22Rv1 (cell line): Measurements from ENCODE around the gene SORCS2.

Source experiments
- H3K27ac ChIP-seq: fragments of 450-650 bp; 2 replicates; pipeline ENCODE4 v1.5.1; 2017
- ZFX ChIP-seq: fragments of 450-650 bp; IDR thresholded peaks from 2 replicates; pipeline ENCODE4 v1.6.1; 2017; ENCODE audit warnings: antibody characterized with exemption, borderline replicate concordance
- TF ChIP-seq, protein P1 (sequence below): fragments of 450-650 bp; IDR thresholded peaks from 2 replicates; pipeline ENCODE4 v1.5.1; 2017; ENCODE audit warnings: mild to moderate bottlenecking

Gene SORCS2

DNA sequence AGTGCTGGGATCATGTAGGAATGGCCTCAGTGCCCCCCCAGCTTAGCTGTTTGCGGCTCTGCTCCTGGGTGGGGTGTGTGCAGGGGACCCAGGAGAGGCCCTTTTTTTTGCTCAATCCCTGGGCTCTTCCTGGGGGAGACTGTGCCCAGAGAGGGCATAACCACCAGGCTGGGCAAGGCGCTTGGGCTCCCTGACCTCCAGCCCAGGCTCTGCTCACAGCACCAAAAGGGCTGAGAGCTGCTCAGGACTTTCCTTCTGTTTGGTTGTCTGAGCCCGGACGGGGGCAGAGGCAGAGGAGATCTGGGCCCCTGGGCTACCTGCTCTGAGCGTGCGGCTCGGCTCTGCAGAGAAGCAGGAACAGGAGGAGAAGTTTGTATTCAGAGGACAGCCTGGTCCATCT is 177.7 kb downstream of the SORCS2 start:
- H3K27ac ChIP-seq, result no peak overlapping the region
- TF ChIP-seq ZFX, result no peak

DNA sequence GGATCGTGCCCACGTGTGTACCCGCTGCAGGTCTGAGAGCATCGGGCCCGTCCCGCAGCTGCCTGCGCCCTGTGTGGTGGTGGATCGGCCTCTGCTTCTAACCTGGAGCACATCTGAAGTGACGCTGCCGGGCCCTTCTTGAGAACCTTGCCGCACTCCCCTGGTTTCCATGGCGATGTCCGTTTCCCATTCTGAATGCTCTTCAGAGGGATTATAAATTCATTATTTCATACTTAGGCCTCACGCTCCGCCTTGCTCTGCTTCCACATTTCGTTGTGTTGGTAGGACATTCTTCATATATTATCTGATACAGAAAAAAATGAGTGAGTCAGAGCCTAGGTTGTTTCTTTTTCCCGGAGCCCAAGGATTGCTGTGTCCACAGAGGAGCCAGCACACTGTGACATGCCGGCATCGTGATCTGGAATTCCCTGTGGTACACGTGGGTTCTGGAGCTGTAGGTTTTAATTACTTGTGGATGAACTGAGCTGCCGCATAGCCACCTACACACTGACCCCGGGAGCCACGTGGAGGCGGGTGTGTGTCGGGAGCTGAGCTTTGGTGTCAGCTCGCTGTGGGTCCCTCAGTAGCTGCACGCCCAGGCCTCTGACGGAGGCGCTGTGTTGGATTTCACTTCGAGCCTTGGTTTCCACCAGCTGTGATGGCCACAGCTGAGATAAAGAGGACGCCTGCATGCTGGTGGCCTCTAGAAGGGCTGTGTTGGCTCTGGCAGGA is 179.0 kb downstream of the SORCS2 start:
- H3K27ac ChIP-seq, result no peak overlapping the region
- TF ChIP-seq, protein P1, sequence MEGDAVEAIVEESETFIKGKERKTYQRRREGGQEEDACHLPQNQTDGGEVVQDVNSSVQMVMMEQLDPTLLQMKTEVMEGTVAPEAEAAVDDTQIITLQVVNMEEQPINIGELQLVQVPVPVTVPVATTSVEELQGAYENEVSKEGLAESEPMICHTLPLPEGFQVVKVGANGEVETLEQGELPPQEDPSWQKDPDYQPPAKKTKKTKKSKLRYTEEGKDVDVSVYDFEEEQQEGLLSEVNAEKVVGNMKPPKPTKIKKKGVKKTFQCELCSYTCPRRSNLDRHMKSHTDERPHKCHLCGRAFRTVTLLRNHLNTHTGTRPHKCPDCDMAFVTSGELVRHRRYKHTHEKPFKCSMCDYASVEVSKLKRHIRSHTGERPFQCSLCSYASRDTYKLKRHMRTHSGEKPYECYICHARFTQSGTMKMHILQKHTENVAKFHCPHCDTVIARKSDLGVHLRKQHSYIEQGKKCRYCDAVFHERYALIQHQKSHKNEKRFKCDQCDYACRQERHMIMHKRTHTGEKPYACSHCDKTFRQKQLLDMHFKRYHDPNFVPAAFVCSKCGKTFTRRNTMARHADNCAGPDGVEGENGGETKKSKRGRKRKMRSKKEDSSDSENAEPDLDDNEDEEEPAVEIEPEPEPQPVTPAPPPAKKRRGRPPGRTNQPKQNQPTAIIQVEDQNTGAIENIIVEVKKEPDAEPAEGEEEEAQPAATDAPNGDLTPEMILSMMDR, result no peak
- no peak for TF ChIP-seq ZFX

DNA sequence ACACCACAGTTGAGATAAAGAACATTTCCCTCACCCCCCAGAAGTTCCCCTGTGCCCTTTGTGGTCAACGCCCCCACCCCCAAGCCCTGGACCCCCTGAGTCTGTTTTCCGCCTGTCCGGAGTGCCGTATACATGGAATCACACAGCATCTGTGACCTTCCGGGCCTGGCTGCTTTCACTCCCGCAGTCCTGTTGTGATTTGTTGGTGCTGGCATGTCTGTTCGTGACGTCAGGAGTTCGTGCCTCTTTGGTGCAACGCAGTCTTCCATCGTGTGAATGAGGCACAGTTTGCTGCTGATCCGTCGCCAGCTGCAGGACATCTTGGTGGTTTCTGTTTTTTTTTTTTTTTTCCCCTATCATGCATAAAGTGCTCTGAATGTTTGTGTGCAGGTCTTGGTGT is 180.3 kb downstream of the SORCS2 start:
- no peak for TF ChIP-seq ZFX
- TF ChIP-seq, protein P1, result no peak
- H3K27ac ChIP-seq, result no peak overlapping the region

DNA sequence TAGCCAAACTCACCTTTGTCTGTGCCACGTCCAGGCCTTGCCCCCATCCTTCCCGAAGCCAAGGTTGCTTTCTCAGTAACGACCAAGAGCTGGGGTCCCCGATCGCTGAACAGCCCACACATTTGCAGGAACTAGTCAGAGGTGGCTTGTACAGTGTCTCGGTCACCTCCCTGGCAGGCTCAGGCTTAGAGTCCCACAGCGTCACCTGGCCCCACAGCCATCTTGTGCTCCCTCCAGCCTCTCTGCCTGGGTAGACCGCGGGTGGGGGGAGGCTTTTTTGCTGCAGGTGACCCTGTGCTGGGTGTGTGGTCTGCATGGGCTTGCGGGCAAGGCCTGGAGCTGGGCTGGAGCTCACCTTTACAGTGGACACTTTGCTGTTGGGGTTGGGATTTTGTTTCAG is 182.2 kb downstream of the SORCS2 start:
- H3K27ac ChIP-seq, result no peak overlapping the region
- TF ChIP-seq ZFX, result no peak
- TF ChIP-seq, protein P1, result no peak

DNA sequence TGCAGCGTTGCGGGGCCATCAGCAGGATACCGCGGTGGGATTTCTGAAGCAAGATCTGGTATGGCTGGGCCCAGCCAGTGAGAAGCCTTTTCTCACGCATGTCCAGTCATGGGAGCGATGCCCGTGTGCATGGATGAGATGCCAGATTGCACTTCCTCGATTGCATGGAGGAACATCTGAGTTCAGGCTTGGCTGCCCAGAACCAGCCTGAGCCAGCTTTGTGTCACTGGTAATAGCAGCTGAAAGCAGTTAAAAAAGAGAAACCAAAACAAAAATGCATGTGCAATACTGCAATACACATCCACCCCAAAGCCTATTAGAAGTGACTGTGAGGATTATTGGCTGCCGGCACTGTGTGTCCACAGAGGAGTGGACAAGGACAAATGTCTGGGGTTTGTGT is 183.1 kb downstream of the SORCS2 start:
- H3K27ac ChIP-seq, result no peak overlapping the region
- TF ChIP-seq, protein P1, result no peak
- TF ChIP-seq ZFX, result no peak

DNA sequence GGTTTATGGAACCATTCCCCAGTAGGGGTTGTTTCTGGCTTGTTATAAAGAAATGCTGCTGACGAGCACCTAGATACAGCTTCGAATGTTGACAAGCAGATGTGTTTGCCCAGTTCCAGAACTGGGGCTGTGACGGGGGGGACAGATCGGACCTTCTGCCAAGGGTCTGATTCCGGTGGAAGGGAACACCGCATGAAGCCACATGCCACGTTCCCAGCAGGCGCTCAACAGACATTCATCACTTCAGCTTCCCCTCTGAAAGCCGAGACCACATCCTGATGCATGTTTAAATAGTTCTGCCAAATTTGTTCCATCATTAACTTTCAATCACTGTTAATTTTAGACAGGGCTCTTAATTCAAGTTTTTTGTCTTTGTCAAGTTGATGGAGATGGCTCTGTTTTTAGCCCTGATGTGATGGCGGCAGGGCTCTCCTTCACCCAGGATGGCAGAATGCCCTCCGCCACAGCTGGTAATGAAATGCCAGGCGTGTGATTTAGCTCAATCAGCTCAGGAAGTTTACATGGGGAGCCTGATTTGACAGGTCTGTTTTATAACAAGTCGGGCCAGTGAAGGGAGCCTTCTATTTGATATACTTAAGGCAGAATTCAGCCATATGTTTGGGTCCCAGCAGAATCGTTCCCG is 185.0 kb downstream of the SORCS2 start:
- TF ChIP-seq, protein P1, result no peak
- no peak for TF ChIP-seq ZFX
- H3K27ac ChIP-seq, result no peak overlapping the region

DNA sequence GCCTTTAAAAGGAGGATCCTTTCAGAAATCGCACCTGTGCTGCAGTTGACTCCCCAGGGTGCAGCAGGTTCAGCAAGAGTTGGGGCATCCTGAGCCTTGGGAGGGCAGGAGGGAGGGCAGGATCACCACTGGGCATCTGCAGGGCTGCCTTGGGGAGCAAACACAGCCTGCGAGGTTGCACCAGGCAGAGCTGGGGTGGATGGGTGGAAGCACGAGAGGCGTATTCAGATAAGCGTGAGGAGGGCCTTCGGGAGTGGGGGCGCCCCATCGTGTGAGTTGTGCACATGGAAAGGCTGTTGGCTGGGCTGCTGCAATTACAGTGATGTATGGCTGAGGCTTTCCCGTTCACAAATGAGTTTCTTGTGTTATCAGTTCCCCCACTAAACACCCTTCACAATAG is 186.8 kb downstream of the SORCS2 start:
- H3K27ac ChIP-seq, result no peak overlapping the region
- no peak for TF ChIP-seq ZFX
- TF ChIP-seq, protein P1, result no peak
